ENCODE results near the gene ADTRP. TPM values are rescaled to one million over a fixed set of nuclear protein-coding genes. Genes with fewer than 3 reads are reported as not detected.

The ADTRP gene
- total RNA-seq, 1 experiment from 2014 or later: 0.86 TPM

DNA sequence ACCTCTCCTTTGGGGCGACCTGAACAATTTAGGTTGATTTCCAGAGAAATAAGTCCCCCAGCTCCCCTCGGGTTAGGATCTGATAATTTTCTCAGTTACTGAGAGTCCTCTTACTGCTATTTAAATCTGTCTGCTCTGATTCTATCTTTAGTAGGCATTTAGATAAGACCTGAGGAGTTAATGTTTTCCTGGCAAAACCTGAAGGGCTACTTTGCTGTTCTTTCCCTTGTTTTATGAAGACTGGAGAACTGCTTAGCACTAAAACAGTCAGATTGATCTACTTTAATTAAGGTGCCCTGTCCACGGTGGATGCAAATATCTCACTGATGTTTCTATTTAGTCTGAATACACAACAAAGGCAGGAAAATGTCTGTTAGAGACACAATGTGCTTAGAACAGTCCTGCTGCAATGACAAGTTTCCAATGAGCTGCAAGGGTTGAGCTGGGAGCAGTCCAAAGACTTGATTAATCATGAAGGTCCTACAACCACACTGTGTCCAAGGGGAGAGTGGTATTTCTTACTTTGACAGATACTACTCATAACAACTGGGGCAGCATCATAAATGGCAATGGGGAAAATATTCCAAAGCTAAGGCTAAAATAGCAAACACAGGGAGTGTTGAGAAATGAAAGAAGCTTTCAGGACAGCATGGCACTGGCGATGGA is 15.7 kb downstream of the ADTRP start:
- no TSS peak for BruUV-seq (replicated peaks)
- Histone ChIP-seq H3K36me3 (ENCODE audit: control insufficient read depth in 1 of 2, insufficient read depth in 2 of 2, low read length in 2 of 2) (no peaks in the 10 kb centered on the region), H3K4me3 (replicated peaks in 1 of 2; ENCODE audit: low read depth in 1 of 2, low read length in 2 of 2) (no peak overlapping the region), H4K20me1 (ENCODE audit: insufficient read depth) (no peaks in the 10 kb centered on the region), H2AFZ (ENCODE audit: low read depth, low read length, poor library complexity, severe bottlenecking) (no peak overlapping the region), H3K4me1 (ENCODE audit: control insufficient read depth in 1 of 2, insufficient read depth in 2 of 2, low read length in 2 of 2) (peaks cover 13 to 27% of the 10 kb centered on the region in 2 experiments), H3K9ac (ENCODE audit: low read length) (no peak overlapping the region), H3K27me3 (ENCODE audit: insufficient read depth, low read length) (no peaks in the 10 kb centered on the region), H3K9me3 (ENCODE audit: control insufficient read depth in 1 of 2, insufficient read depth in 1 of 2, low read depth in 1 of 2, low read length in 2 of 2) (no peaks in the 10 kb centered on the region), H3K9me2 (ENCODE audit: insufficient read depth) (no peaks in the 10 kb centered on the region), H3K79me2 (ENCODE audit: insufficient read depth, low read length) (no peaks in the 10 kb centered on the region), H3K27ac (ENCODE audit: low read depth, low read length) (no peak overlapping the region), H3K4me2 (ENCODE audit: low read length) (no peak overlapping the region)
- ChIA-PET RAD21 (ENCODE audit: low non-redundant PET in 1 of 2, low total read pairs in 2 of 2, uncharacterized antibody in 2 of 2, unreplicated experiment in 2 of 2) (no interaction called here), POLR2A (no interaction called here), CTCF (no interaction called here)
- intact Hi-C loops (cut with micrococcal nuclease): no loop called here
- DNase-seq (ENCODE audit: low read depth, low spot score) (no peak), ATAC-seq (no peak)
- TF ChIP-seq SIN3A (IDR thresholded peaks at IDR 0.05; ENCODE audit: low read depth) (no peak), EGR1 (IDR thresholded peaks at IDR 0.05; ENCODE audit: low read depth) (no peak), JUND (IDR thresholded peaks at IDR 0.05) (no peak)

DNA sequence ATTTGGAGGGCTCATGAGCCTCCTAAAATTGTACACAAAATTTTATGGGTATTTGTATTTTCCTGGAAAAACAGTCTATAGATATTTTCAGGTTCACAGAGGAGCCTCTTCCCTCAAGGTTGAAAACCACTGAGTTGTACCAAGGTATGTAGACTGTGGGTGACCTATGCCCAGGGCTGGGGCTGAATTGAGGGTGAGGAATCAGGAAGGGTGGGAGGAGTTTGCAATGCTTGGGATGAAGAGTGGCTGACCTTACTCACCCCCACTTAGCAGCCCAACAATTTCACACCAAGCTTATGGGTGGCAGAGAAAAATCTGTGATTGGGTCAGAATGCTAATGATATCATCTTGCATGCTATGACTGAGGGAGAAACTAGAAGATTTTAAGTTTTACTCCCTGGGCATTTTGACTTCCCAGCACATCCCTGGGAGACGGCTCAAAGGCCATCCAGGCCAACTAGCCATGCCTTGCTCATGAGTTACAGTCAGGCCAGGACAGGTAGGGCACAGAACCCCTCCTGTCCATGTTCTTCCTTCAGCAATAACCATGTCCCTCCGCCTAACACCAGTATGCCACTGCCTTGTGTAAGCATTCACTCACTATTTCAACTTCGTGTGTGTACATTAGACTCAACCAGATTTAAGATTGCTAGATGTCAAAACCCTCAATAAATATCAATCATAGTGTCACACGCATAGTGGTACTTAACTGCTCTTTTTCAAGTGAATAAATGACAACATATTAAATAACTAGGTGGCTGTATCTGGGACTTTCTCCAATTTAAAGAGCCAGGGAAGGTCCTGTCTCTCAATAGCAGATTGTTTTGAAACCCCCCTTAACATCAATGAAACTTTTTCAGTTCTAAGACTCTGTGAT is 16.6 kb downstream of the ADTRP start:
- no peak for DNase-seq (ENCODE audit: low read depth, low spot score)
- Histone ChIP-seq H2AFZ (ENCODE audit: low read depth, low read length, poor library complexity, severe bottlenecking) (no peak overlapping the region), H3K27me3 (ENCODE audit: insufficient read depth, low read length) (no peaks in the 10 kb centered on the region), H3K79me2 (ENCODE audit: insufficient read depth, low read length) (no peaks in the 10 kb centered on the region), H3K4me2 (ENCODE audit: low read length) (no peak overlapping the region), H3K4me3 (replicated peaks in 1 of 2; ENCODE audit: low read depth in 1 of 2, low read length in 2 of 2) (no peak overlapping the region), H4K20me1 (ENCODE audit: insufficient read depth) (no peaks in the 10 kb centered on the region), H3K4me1 (ENCODE audit: control insufficient read depth in 1 of 2, insufficient read depth in 2 of 2, low read length in 2 of 2) (peaks cover 10 to 17% of the 10 kb centered on the region in 2 experiments), H3K36me3 (ENCODE audit: control insufficient read depth in 1 of 2, insufficient read depth in 2 of 2, low read length in 2 of 2) (no peaks in the 10 kb centered on the region), H3K9me2 (ENCODE audit: insufficient read depth) (no peaks in the 10 kb centered on the region), H3K9me3 (ENCODE audit: control insufficient read depth in 1 of 2, insufficient read depth in 1 of 2, low read depth in 1 of 2, low read length in 2 of 2) (no peaks in the 10 kb centered on the region), H3K27ac (ENCODE audit: low read depth, low read length) (no peak overlapping the region), H3K9ac (ENCODE audit: low read length) (no peak overlapping the region)
- ATAC-seq: no peak
- no TSS peak for BruUV-seq (replicated peaks)
- POLR2A ChIA-PET: no interaction called here
- RAD21 ChIA-PET (ENCODE audit: low non-redundant PET in 1 of 2, low total read pairs in 2 of 2, uncharacterized antibody in 2 of 2, unreplicated experiment in 2 of 2): no interaction called here
- CTCF ChIA-PET: no interaction called here
- intact Hi-C loops (cut with micrococcal nuclease): no loop called here
- no peak for TF ChIP-seq ATF3 (IDR thresholded peaks at IDR 0.05)
- TF ChIP-seq SIN3A (IDR thresholded peaks at IDR 0.05; ENCODE audit: low read depth): no peak
- TF ChIP-seq ZFX (IDR thresholded peaks at IDR 0.05): no peak
- TF ChIP-seq POLR2AphosphoS5 (IDR thresholded peaks at IDR 0.05; ENCODE audit: low read depth, low read length): no peak
- no peak for TF ChIP-seq EZH2 (IDR thresholded peaks at IDR 0.05)
- TF ChIP-seq SP1 (IDR thresholded peaks at IDR 0.05; ENCODE audit: low read depth): no peak
- no peak for TF ChIP-seq CTCF (IDR thresholded peaks at IDR 0.05 in 2 of 3, conservative IDR thresholded peaks at IDR 0.05 in 1 of 3; ENCODE audit: borderline replicate concordance in 1 of 3, insufficient read depth in 1 of 3, low read depth in 2 of 3, low read length in 2 of 3)
- TF ChIP-seq EZH2phosphoT487 (IDR thresholded peaks at IDR 0.05; ENCODE audit: borderline replicate concordance): no peak
- TF ChIP-seq, protein P1, sequence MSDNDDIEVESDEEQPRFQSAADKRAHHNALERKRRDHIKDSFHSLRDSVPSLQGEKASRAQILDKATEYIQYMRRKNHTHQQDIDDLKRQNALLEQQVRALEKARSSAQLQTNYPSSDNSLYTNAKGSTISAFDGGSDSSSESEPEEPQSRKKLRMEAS (IDR thresholded peaks at IDR 0.05): no peak
- no peak for TF ChIP-seq SRF (IDR thresholded peaks at IDR 0.05; ENCODE audit: low read depth)
- no peak for TF ChIP-seq POLR2A (IDR thresholded peaks at IDR 0.05; ENCODE audit: borderline replicate concordance, extremely low read depth, insufficient read depth, insufficient read length)
- TF ChIP-seq JUND (IDR thresholded peaks at IDR 0.05): no peak
- TF ChIP-seq, protein P2, sequence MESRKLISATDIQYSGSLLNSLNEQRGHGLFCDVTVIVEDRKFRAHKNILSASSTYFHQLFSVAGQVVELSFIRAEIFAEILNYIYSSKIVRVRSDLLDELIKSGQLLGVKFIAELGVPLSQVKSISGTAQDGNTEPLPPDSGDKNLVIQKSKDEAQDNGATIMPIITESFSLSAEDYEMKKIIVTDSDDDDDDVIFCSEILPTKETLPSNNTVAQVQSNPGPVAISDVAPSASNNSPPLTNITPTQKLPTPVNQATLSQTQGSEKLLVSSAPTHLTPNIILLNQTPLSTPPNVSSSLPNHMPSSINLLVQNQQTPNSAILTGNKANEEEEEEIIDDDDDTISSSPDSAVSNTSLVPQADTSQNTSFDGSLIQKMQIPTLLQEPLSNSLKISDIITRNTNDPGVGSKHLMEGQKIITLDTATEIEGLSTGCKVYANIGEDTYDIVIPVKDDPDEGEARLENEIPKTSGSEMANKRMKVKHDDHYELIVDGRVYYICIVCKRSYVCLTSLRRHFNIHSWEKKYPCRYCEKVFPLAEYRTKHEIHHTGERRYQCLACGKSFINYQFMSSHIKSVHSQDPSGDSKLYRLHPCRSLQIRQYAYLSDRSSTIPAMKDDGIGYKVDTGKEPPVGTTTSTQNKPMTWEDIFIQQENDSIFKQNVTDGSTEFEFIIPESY (IDR thresholded peaks at IDR 0.05; ENCODE audit: extremely low read depth, insufficient replicate concordance, low read length): no peak
- TF ChIP-seq YY1 (IDR thresholded peaks at IDR 0.05; ENCODE audit: extremely low read depth, insufficient replicate concordance, low read depth, low read length): no peak

Measured in HCT116 (cell line).